Brain pericyte (primary cell): ENCODE data around the gene VPS51.
A peak's percentile ranks its signal among the peaks of the same experiment; 100 is the strongest.

Experiments
- DNase-seq: peaks from one replicate; pipeline ENCODE4 v3.0.0-alpha.2; 2012; ENCODE audit warnings: low read depth, low spot score

VPS51 gene

GRCh38 chr11:65095974-65096806 lies at the start of gene VPS51:
Gene VPS51, plus strand, starts transcription at chr11:65096214. Its CDS starts 37 bp downstream, at chr11:65096251.
- DNase-seq, result peak; percentile 61

GRCh38 chr11:65047581-65048422 lies 48.2 kb upstream of the VPS51 start:
- DNase-seq, result no peak

- DNase-seq, result no peak
These were observed 44.6 kb upstream of the VPS51 start for GRCh38 chr11:65051398-65051858.

- no peak for DNase-seq
These were observed 42.0 kb upstream of the VPS51 start for GRCh38 chr11:65053827-65054508.

DNA sequence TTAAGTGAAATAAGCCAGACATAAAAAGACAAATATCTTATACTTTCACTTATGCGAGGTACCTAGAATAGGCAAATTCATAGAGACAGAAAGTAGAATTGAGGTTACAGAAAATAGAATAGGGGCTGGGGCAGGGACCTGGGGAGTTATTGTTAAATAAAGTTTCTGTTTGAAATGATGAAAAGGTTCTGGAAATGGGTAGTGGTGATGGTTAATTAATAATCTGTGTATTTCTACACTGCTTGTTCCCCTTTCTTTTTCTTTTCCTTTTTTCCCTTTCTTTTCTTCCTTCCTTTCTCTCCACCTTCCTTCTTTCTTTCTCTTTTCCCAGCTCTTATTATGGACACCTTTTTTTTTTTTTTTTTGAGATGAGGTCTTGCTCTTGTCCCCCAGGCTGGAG lies 40.5 kb upstream of the VPS51 start:
- no peak for DNase-seq

DNA sequence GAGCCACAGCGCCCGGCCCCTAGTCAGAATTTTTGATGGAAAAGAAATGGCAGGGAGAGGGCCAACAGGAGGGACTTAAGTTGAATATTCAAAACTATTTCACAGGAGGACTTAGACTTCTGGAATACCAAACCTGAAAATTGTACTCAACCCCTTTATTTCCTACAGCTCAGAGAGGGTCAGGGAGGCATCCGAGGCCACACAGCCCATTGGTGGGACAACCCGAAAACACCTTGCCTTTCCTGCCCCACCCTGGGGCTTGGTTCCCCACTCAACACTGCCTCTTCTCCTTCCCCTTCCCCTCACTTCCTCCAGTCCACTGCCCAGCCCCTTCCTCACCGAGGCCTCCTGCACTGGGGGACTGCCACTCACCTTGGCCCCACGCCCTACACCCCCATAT lies 39.0 kb upstream of the VPS51 start:
- DNase-seq, result no peak

DNA sequence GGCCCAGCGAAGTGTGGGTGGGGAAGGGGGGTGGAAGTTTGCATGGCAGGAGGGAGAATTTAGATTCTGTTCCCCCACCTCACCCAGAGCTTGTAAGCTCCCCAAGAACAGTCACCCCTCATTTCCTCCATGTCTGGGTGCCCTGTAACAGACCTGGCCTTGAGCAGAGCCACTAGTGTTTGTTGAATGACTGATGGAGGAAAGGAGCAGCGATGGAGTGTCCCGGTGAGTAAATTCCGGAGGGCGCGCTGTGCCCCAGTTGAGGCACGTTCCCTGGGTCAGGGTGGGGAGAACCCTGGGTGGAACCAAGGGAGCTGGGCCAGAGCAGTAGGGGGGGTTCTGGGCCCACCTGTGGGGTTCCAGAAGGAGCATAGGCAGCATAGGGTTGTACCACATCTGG lies 38.5 kb upstream of the VPS51 start:
- no peak for DNase-seq

DNA sequence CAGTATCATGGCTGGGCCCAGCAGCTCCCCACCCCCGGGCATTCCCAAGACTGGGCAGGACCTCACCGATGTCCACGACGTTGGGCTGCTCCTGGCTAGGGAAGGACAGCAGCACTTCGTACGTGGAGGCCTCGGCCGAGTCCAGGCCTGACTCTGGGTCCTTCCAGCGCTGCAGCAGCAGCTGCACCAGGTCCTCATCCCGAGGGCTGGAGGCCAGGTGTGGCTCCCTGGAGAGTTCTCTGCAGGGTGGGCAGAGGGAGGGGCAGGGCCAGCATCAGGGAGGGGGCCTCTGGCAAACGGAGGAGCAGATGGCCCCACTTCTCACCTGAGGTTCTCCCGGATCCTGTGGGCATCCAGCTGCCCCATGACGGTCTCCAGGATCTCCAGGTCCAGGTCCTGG lies 38.0 kb upstream of the VPS51 start:
- DNase-seq, result no peak

DNA sequence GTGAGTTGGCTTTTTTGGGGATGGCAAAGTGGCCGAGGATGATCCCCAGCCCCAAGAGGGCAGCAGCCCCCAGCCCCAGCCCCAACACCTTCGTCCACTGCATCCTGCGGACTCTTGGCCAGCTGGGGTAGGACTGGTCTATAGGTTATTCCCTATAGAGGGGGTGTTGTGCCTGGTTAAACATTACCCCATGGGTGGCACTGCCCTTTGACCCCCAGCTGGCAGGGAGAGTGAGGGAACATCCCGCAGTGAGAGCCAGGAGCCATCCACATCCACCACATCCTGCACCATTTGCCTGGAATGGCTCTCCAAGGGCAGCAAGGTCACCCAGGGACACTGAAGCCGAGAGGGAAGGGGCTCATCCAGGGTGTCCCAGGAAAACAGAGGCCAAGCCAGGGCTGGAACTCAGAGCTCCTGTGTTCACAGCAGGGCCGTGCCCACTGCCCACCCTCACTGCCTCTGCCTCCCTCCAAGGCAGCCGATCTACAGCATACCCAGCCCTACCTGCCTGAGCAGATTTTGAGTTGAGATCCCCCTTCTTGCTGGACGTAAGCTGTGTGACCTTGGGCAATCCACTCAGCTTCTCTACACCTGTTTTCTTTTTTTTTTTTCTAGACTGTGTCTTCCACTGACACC lies 37.5 kb upstream of the VPS51 start, which contains the start of gene NAALADL1:
Gene NAALADL1 (minus strand): TSS at position 135 of the 636 bp plus-strand sequence. CDS start 32 bp downstream, at position 103.
- no peak for DNase-seq

GRCh38 chr11:65059523-65059922 lies 36.5 kb upstream of the VPS51 start:
- no peak for DNase-seq

DNA sequence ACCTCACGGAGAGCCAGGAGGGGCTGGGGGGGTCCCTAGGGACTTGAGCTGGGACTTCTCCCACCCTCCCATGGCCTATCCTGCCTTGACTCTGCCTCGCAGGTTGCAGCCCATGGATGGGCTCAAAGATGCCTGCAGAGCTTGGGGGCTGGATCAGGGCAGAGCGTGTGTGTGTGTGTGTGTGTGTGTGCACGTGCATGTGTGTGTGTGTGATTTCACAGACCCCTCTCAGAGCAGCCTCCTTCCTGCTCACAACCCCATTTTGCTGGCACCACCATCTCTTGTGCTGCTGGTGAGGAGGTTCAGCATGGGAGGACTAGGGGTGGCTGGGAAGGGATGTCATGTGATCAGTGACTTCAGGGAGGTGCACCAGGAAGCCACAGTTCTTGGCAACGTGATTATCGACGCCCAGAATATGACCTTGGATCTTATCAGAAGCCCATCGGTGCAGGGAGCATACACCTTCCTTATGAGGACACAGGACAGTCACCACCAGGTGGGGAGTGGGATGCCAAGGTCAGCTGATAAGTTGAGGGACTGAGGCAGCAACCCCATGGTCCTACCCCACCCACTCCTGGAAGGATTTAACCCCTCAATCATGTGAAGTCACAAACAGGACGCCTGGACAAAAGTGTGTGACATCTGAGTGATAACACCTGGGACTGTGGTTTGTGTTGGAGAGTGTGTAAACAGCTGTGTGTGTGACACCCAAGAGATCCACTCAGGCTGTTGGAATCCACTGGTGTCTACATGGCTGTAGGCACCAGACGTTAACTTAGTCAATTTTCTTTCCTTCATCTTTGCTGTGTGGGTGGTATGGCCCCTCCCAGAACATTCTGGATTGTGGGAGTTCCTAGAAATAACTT lies 35.8 kb upstream of the VPS51 start:
- DNase-seq, result no peak

DNA sequence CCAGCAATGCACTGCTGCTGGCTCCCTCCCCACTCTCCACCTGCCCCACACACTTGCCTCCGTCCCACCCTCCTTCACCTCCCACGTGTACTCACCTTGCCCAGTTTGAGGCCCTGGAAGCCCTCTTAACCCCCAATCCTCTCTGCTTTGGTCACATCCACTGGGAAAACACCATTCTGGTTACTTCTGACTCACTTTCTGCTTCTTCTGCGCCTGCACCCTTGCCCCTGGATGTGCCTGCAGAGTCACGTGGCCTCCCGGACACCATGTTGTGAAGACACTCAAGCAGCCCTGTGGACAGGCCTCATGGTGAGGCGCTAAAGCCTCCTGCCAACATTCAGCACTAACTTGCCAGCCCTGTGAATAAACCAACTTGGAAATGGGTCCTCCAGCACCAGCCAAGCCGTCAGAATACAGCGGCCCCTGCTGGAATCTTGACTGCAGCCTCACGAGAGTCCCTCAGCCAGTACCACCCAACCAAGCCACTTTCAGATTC lies 35.1 kb upstream of the VPS51 start:
- DNase-seq, result no peak

GRCh38 chr11:65063532-65063931 lies 32.5 kb upstream of the VPS51 start:
- no peak for DNase-seq

DNA sequence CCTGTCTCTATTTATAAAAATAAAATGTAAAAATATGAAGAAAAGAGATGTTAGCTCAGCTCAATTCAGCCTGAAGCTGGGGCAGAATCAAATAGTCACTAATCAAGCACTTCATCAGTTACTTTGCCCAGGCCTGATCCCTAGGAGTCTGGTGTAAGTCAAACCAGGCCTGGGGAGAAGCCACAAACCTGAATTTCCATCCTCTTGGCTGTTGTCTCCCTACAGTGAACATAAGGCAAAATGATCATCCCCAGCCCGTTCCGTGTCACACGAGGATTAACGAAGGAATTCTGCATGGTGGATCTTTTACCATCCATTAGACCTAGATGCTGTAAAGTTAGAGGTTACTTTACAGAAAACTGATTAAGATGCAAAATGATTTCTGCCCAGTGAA lies 31.2 kb upstream of the VPS51 start:
- DNase-seq, result no peak

DNA sequence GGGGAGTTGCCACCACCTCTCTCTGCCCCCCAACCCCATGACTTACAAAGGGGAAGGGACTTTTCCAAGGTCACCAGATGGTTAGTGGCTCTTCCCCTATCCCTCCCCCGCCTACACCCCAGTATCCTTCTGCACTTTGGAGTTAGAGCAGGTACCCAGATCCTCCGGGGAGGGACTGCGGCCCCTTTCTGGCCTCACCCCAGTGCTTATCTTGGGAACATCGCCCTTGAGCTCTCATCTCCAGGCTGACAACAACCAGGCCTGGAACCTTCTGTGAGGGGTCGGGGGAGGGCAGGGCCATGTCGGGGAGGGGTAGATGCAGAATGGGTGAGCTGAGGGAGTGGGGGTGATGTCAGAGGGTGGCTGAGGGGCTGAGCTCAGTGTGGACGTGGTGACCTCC lies 30.2 kb upstream of the VPS51 start:
- DNase-seq, result no peak

DNA sequence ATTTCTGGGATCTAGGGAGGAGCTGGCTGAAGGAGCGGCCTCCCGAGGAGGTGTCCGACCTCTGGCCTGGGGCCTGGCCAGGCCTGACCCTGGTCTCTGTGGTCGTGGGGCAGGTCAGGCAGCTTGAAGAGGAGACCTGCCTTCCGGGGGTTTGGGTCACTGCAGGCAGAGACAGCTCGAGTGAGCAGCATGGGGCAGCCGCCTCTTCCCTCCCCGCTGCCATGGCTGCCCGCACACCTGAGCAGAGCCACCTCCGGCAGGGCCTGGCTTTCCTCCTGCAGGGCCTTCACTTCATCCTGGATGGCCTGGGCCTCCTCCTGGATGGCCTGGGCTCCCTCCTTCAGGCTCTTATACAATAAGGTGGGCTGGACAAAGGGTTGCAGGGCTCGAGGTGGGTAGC lies 29.7 kb upstream of the VPS51 start:
- DNase-seq, result no peak

- no peak for DNase-seq
These were observed 29.2 kb upstream of the VPS51 start for GRCh38 chr11:65066805-65067291.

GRCh38 chr11:65067446-65067845 lies 28.6 kb upstream of the VPS51 start:
- no peak for DNase-seq

DNA sequence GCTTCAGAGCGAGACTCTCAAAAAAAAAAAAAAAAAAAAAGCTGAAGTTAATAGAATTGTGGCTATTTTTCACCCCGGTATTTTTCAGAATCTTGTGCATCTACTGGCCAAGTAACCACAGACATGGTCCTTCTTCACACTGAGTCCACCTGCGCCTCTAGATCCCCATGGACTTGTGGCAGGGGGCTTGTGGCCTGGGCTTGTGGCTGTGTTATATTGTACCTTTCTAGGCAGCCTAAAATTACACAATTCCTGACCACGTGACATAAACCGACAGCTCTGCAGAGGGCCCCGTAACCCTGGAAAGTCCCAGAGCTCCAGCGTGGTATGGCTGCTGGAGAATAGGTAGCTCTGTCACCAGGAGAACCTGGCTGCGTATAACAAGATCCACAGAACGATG lies 26.8 kb upstream of the VPS51 start:
- DNase-seq, result no peak
